GM21526 (cell line): ENCODE data around the gene SLC25A21.
"Not testable (repeated sequence)": the region's sequence is repeated elsewhere in the genome, so short reads cannot be mapped to it uniquely, and the experiment has no call there.

Experiments
- ATAC-seq: cut with Tn5 transposase; IDR thresholded peaks from one replicate; pipeline ENCODE4 v1.9.1; 2021; ENCODE audit warnings: moderate library complexity; ENCODE audit not compliant: unreplicated experiment, low FRiP score

The SLC25A21 gene

DNA sequence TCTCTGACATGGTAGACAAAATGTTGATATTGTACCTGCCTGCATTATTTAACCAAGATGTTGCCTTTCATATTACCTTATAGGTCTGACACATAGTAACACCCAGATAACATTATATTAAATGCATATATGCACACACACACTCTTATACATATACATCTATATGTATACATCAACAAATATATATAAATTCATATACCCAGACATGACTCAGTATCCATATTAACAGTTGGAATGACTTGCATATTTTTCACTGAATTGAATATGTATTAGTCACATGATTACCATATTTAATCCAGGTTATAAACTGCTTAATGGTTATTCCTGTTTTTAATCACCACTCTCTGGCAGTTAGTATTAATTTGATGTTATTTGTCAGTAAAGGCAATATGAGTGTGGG, 425.5 kb downstream of the SLC25A21 start:
- ATAC-seq: no peak

DNA sequence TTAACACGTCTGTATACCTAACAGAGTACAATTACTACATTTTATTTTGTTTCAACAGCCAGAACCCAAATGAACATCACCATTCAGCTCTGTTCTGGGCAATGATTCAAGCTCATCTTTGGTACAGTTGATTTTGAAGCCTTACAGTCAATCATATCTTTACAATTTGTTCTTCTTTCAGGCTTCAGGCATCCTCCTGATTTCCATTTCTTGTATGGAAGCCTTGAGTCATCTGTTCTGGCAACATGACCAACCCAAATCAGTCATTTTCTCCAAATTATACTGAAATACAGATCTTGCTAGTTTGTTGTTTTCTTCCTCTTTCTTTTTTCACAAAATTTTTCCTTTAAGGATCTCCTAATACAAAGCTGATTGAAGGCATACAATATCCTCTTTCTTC, 430.5 kb downstream of the SLC25A21 start:
- ATAC-seq: no peak

DNA sequence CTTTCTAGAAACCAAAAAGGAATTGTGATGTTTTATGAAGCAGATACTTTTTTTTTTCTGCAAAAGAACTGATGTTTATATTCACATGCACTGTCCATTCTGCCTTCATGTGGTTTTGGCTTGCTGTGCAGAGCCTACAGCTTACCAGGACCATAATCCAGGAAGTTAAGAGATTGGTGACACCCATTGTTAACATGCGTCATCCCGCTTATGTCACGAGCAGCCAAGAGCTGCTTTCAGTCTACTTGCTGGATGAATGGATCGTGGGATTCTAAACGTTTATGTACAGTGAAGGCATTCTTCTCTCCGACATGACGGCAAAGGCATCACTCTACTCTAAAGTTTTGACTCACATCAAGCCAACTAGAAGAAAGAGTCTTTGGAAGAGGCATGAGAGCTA, 434.1 kb downstream of the SLC25A21 start:
- no peak for ATAC-seq

DNA sequence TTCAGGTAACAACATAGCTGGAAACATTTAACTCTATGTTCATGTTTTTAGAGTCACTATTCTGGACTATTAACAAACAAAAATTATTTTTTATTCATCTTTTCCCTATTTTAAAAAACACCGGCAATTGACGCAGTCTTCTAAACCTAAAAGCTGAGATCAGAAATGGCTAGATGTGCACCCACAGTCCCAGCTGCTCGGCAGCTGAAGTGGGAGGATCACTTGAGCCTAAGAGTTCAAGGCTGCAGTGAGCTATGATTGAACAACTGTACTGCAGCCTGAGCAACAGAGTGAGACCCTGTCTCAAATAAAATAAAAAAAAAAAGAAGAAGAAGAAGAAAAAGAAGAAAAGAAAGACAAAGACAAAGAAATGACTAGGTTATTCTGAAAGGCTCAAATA, 446.3 kb downstream of the SLC25A21 start:
- no peak for ATAC-seq

DNA sequence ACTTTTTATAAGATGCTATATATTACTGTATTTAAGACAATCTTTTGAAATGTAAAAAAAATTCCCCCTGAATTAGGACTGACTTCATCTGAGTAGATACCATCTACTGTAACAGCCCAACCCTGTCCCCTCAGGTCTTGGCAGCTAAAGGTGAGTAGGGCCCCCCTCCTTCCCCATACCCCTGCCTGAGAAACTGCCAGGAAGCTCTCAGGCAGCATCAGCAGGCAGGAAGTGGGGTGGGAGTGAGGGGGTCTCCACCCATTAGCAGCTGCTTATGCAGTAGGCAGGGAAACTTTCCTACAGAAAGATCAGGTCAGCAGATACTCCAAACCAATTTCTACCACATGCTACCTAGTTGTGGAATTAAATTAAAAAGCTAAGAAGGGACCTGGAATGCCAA, 448.2 kb downstream of the SLC25A21 start:
- ATAC-seq: no peak

DNA sequence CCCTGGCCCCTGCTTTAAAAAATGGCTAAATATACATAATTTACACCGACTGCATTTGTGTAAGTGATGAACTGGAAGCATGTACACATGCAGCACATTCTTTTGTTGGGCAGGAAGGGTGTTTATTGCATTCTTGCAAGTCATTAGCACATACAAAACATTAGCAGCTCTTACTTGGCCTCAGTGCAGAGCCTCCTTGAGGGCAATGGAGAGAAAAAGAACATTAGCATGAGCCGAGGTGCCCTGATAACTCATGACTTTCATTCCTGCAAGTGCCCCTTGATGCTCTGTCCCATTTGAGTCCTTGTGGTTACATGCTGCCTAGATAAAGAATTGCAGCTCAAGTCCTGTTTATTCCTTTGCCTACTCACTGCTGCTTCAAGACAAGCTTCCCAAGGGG, 448.9 kb downstream of the SLC25A21 start:
- no peak for ATAC-seq

DNA sequence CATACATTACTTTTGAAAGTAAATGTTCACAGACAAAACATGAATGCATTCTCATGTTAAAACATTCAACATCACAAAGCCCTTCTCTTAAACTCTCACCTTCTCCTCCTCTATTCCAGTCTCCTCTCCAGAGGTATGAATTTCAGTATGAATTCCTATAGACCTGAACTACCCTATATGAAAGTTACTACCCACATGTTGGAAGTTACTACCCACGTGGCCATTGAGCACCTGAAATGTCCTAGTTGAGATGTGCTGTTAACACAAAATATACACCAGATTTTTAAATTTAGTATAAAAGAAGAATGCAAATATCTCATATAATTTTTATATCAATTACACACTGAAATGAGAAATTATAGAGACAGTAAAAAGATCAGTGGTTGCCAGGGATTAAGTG, 450.5 kb downstream of the SLC25A21 start:
- no peak for ATAC-seq

DNA sequence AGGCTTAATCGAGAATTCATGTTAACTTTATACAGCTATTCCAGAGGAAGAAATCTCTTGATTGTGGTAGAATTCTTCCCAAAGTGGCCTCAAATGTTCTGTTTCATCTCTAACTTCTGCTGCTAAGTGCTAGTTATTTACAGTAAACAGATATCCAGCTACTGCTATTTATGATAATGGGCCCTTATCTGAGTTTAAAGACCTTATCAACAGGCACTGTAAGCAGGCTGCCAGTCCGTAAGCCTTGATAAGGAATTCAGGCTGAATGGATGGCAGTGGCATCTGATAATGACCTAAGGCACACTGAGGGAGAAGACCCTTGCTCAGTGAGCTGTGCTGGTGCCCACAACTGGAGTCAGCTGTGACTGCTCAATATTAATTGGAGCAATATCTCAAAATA, 451.7 kb downstream of the SLC25A21 start:
- ATAC-seq: no peak

DNA sequence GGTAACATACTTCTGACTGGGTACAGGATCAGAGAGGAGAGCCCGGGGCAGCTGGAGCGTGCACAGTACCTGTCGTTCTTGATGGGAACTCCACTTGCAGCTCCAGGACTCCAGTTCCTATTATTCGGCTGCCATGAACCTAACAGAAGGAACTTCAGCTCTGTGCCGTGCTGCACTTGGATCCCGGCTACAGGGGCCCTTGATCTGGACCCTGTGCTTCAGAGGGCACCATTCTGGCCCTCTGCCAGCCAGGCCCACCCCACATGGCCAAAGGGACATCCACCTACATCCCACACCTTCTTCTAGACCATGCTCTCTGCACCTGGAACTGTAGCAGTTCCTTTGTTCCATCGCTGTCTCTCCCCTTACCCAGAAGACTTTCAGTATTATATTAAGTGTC, 452.6 kb downstream of the SLC25A21 start:
- ATAC-seq: no peak

DNA sequence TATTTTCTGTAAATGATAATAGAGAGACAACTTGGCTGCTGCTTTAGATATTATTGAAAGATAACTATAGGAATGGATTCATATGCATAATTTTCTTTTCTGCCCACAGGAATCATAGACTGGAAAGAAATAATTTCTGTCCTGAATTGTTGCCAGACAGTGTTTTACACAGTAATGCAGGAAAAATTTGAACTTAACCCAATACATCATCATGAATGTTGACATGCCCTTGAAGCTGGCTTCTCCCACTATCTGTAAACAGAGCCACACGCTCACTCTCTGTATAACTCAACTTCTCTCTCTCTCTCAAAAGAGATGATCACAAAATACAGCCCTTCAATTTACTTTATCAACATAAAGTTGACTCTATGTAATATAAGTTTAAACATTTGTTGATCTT, 454.2 kb downstream of the SLC25A21 start:
- no peak for ATAC-seq

DNA sequence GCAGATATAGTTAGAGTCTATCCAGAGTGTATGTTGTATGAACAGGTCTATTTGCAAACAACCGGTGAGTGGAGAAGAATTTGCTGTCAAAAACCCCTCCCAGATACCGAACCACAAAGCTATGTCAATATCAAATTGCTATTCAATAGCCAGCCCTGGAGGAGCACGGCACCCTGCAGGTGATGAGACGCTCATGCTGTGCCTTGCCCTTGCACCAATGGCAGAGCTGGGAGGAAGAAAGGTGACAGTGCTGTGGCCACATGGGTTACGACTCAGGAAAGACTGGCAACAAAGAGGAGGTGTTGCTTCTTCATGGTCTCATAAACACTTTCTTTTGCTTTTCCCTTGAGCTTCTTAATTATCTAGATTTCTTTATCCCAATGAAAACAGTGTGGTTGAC, 455.0 kb downstream of the SLC25A21 start:
- no peak for ATAC-seq

DNA sequence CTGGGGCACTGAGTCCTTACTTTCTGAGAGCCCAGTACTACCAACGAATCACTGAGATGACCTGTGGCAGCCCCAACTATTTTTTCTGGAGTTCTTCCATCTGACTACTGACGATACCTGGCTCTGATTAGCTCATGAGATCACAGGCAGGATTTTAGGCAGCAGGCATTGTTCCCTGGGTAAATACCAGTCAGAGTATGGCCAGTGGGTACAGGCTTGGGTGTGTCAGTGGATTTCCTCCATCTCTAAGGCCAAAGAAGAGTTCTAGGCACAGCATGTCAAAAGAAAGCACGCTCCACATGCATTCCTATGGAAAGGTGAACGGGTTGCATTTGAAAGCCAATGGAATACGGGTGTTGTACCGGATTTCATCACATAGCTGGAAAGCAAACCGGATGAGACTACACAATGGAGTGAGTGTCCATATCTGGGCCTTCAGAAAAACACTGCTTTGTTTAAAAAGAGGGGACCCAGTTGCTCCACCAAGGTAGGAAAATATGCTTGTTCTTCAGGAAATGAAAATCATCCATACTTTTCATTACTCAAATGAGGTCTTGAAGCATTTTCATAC, 455.7 kb downstream of the SLC25A21 start:
- no peak for ATAC-seq

DNA sequence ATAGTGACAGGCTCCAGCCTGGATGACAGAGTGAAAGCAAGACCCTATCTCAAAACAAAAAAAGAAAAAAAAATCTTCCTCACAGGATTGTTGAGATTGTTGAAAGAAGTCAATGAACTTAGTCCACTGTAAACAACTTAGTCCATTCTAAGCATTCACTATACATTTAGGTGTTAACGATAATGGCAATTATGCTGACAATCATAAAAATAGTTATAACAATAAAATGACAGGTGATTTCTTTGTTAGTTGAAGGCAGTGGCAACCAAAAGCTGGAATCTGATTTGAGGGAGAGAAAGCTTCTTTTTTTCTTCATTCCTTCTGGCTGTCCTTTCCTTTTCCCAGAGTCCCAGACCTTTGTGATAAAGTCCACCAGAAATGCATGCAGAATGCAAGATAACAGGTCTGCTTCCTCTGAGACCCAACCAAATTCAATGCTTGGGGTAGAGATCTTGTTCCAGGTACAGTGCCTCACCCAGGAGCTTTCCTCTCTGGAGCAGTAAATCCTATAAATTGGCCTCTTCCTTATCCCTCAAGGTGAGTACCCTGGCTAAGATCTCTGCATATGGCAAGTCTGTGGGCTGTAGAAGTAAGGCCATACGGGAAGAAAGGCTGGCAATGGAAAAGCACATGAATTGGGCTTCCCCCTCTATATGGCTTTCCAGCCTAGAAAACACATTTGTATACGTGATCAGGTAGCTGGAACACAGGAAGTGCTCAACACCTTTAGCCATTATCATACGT, 458.3 kb downstream of the SLC25A21 start:
- no peak for ATAC-seq

DNA sequence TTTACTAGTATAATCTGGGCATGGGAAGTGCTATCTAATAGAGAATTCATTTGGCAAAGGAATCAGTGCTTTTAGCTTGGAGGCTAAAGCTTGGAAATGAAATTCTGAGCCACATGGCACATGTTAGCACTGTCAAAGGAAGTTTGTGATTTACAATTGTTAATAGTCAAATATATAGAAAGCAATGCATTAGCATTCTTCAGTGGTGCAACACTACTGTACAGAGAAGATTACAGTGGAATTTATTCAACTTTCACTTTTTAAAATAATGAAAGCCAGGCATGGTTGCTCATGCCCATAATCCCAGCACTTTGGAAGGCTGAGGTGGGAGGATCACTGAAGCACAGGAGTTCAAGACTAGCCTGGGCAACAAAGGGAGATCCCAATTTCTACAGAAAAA, 464.8 kb downstream of the SLC25A21 start:
- ATAC-seq: no peak

DNA sequence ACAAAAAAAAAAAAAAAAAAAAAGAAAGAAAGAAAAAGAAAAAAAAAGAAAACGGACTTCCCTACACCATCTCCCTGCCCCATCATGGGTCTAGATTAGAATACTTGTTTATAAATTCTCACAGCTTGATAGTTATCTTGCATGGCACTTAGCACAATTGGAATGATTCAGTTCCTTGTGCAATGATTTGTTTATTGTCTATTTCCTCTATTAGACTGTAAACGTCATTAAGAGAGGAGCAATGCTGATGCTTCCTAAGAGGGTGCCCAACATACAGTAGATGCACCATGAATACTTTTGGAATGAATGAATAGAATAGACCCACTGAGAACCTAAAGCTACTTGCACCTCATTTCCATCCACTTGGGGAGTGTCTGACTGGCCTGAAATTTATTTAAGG, 469.9 kb downstream of the SLC25A21 start:
- no peak for ATAC-seq

DNA sequence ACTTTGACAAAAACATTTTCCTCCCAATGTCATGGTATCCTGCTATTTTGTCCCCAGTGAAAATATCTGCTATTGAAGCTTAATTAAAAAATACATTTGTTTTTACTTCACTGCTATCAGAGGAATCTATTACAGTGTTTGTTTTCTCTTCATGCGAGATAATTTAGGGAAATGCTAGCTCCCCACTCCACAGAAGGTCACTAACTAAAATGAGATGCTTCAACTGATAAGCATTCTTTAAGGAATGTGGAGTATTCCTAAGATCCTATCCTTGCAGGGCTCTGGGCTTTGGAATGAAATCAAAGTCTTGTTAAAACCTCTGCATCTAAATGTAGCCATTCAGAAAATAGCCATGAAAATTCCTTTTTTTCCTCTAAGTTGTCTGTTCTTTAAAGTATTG, 471.3 kb downstream of the SLC25A21 start:
- ATAC-seq: no peak

DNA sequence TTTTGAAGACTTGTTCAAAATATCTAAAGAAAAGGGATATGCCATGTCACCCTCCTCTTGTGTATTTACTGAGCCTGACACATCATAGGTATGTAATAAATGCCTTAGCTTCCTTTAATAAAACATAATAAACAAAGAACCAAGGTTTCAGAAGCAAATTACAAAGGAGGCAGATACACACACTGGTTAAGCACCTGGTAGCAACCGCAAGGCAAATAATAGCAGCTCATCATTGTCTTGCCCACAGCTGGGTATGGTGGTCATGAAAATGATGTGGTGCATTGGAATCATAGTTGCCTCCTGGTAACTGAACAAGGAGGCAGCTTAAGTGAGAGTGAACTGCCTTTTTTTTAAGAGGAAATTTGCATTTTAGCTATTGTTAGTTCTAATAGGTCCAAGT, 471.8 kb downstream of the SLC25A21 start:
- ATAC-seq: no peak

DNA sequence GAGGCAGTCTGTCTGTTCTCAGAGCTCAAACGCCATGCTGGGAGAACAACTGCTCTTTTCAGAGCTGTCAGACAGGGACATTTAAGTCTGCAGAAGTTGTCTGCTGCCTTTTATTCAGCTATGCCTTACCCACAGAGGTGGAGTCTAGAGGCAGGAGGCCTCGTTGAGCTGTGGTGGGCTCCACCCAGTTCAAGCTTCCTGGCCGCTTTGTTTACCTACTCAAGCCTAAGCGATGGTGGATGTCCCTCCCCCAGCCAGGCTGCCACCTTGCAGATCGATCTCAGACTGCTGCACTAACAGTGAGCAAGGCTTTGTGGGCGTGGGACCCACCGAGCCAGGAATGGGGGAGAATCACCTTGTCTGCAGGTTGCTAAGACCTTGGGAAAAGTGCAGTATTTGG, 473.0 kb downstream of the SLC25A21 start:
- ATAC-seq: not testable (repeated sequence)

DNA sequence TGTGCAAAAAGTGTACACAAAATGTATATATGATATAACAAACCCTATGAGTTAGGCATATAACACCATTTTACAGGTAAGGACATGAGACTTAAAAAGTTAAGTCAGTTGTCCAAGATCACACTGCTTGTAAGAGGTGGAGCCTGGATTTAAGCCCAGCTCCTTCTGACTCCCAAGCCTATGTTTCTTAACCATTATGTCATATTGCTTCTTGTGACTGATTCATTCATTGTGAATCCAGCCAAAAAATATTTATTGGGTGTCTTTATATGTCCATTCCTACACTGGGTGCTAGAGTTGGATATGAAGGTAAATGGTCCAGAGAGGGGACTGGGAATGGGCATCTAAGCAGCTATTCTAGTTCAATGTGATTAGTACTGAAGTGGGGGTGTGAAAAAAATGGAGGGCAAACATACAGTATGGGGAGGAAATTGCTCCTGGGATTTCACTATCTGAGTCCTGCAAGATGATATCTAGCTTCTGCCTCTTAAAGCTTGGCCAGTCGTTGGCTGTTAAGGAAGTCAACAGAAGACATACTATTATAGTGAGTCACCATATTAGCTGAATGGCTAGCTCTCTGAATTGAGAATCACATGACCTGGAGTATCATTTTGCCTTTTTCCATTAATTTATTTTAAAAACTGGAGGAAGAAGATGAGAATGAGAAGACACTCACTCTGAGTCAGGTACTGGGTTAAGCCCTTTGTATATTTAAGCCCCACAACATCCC, 481.9 kb downstream of the SLC25A21 start:
- no peak for ATAC-seq

DNA sequence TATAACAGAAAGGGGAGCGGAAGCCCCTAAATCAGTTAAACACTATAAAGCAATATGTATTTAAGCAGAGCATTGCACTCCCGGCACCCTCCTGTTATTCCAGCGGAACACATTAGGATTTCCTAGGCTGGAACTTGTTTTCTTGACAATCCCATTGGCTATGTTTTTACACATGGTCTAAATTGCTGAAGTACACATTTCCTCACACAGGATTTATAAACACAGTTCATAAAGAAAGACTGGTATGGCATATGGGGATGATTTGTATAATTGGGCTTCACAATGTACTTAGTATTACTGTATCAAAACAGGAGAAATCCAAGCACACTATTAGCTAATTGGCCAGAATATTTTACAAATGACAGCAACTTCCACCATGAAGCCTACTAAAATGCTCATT, 487.5 kb downstream of the SLC25A21 start:
- no peak for ATAC-seq

DNA sequence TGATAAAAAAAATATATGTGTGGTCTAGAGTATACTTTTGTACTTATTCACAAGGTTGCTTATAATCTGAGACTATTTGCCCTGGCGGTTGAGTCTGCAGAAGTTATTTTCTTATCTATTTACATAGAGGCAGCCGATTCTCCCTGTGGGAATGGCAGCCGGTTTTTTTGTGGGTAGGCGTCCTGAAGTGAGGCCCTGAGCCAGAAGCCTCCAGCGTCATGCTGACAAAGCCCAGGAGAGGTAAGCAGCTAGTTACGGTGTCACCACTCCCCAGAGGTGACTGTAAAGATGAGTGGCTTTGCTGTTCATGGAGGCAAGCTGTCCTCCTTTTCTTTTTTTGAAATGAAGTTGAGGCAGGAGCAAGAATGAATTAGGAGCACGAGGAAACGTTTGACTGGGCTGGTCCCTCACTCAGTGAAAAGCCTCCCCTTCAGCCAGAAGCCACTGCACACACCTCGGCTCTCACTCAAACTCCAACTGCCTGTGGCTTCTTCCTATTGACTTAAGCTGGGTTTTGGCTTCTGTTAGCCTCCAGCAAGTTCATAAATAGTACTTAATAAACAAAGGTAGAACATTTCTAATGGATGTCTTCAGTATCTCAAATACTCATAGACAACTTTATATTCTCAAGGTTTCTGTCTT, 489.2 kb downstream of the SLC25A21 start:
- ATAC-seq: no peak
